ENCODE data around the gene IL19.
A peak's percentile ranks its signal among the peaks of the same experiment; 100 is the strongest.

The IL19 gene

DNA sequence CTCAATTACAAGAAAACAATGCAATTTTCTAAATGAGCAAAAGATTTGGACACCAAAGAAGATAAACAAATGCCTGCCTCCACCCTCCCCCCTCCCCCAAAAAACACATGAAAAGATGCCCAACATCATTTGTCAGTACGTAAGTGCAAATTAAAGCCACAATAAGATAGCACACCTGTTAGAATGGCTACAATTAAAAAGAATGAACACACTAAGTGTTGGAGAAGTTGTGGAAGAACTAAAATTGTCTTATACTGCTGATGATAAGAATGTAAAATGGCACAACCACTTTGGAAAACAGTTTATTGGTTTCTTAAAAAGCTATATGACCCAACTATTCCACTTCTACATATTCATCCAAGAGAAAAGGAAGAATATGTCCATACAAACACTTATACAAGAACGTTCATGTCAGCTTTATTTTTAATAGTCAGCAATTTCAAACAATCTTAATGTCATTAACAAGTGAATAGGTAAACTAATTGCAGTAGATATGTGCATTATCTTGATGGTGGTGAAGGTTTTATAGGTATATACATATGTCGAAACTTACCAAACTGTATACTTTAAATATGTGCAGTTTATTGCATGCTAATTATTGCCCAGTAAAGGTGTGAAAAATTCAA, 105.3 kb downstream of the IL19 start:
- Histone ChIP-seq H3K27ac (replicated peaks) (no peak overlapping the region), H3K4me3 (replicated peaks; ENCODE audit: insufficient read depth, low read length) (no peak overlapping the region), H3K27me3 (ENCODE audit: insufficient read depth, poor library complexity, severe bottlenecking) (no peaks in the 10 kb centered on the region)
- TF ChIP-seq GABPA (IDR thresholded peaks at IDR 0.05; ENCODE audit: low read depth): no peak
- TF ChIP-seq CTCF (IDR thresholded peaks at IDR 0.05; ENCODE audit: insufficient read depth, low read length): no peak
- TF ChIP-seq REST (IDR thresholded peaks at IDR 0.05; ENCODE audit: insufficient replicate concordance, low read depth): no peak
- no peak for TF ChIP-seq POLR2AphosphoS5 (IDR thresholded peaks at IDR 0.05; ENCODE audit: low read depth)
- no peak for TF ChIP-seq SPI1 (IDR thresholded peaks at IDR 0.05; ENCODE audit: borderline replicate concordance, low read depth)
- no peak for DNase-seq (ENCODE audit: low read depth in 1 of 2, low spot score in 1 of 2)

GRCh38 chr1:206878456-206878855, 107.9 kb downstream of the IL19 start:
- Histone ChIP-seq H3K27ac (replicated peaks) (no peak overlapping the region), H3K4me3 (replicated peaks; ENCODE audit: insufficient read depth, low read length) (no peak overlapping the region), H3K27me3 (ENCODE audit: insufficient read depth, poor library complexity, severe bottlenecking) (no peaks in the 10 kb centered on the region)
- no peak for TF ChIP-seq GABPA (IDR thresholded peaks at IDR 0.05; ENCODE audit: low read depth)
- peak; percentile 14 for TF ChIP-seq CTCF (IDR thresholded peaks at IDR 0.05; ENCODE audit: insufficient read depth, low read length)
- no peak for DNase-seq (ENCODE audit: low read depth in 1 of 2, low spot score in 1 of 2)

DNA sequence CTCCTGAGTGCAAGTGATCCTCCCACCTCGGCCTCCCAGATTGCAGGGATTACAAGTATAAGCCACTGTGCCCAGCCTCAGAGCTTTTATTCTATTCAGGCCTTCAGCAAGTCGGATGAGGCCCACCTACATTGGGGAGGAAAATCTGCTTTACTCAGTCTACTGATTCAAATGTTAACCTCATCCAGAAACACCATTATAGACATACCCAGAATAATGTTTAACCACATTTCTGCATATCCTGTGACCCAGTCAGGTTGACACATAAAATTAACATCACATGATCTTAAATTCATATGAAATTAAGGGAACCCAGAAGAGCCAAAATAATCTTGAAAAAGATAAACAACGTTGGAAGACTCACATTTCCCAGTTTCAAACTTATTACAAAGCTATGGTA, 109.7 kb downstream of the IL19 start:
- Histone ChIP-seq H3K27ac (replicated peaks) (no peak overlapping the region), H3K27me3 (ENCODE audit: insufficient read depth, poor library complexity, severe bottlenecking) (peaks cover 2% of the 10 kb centered on the region), H3K4me3 (replicated peaks; ENCODE audit: insufficient read depth, low read length) (no peak overlapping the region)
- DNase-seq (ENCODE audit: low read depth in 1 of 2, low spot score in 1 of 2): no peak
- TF ChIP-seq GABPA (IDR thresholded peaks at IDR 0.05; ENCODE audit: low read depth) (no peak), REST (IDR thresholded peaks at IDR 0.05; ENCODE audit: insufficient replicate concordance, low read depth) (no peak), CTCF (IDR thresholded peaks at IDR 0.05; ENCODE audit: insufficient read depth, low read length) (no peak), SPI1 (IDR thresholded peaks at IDR 0.05; ENCODE audit: borderline replicate concordance, low read depth) (no peak), POLR2AphosphoS5 (IDR thresholded peaks at IDR 0.05; ENCODE audit: low read depth) (no peak)

GRCh38 chr1:206882555-206882954, 112.0 kb downstream of the IL19 start:
- Histone ChIP-seq H3K27me3 (ENCODE audit: insufficient read depth, poor library complexity, severe bottlenecking) (peaks cover 5% of the 10 kb centered on the region), H3K27ac (replicated peaks) (no peak overlapping the region), H3K4me3 (replicated peaks; ENCODE audit: insufficient read depth, low read length) (no peak overlapping the region)
- no peak for TF ChIP-seq GABPA (IDR thresholded peaks at IDR 0.05; ENCODE audit: low read depth)
- no peak for TF ChIP-seq CTCF (IDR thresholded peaks at IDR 0.05; ENCODE audit: insufficient read depth, low read length)
- no peak for TF ChIP-seq REST (IDR thresholded peaks at IDR 0.05; ENCODE audit: insufficient replicate concordance, low read depth)
- TF ChIP-seq POLR2AphosphoS5 (IDR thresholded peaks at IDR 0.05; ENCODE audit: low read depth): no peak
- no peak for TF ChIP-seq SPI1 (IDR thresholded peaks at IDR 0.05; ENCODE audit: borderline replicate concordance, low read depth)
- DNase-seq (ENCODE audit: low read depth in 1 of 2, low spot score in 1 of 2): no peak
